HepG2 (cell line): ENCODE results near the gene WRAP73. TPM values are rescaled to one million over a fixed set of nuclear protein-coding genes. Genes with fewer than 3 reads are reported as not detected.

Source experiments
- ATAC-seq: fragments of 200-7000 bp; cut with Tn5 transposase; 3 replicates; pipeline ENCODE4 v1.9.1; 2020; ENCODE audit warnings: mild to moderate bottlenecking, moderate library complexity
- BruUV-seq: library from RNA; stranded (reverse); fragments of 400-500 nt; replicated peaks from 2 replicates; lab custom pipeline; 2021; lab: Mats Ljungman, UMichigan
- CTCF ChIA-PET: fragments of 300-600 bp; formaldehyde crosslinking; extraction: SDS; loops from one replicate; lab custom pipeline; 2021; ENCODE audit warnings: low total read pairs, inconsistent platforms, low intra/inter-chr PET ratio; lab: Yijun Ruan, JAX
- POLR2A ChIA-PET: fragments of 350-600 bp; sonication (Branson Sonifier 250); formaldehyde crosslinking; loops from one replicate; lab custom pipeline; 2020; ENCODE audit warnings: antibody characterized with exemption, inconsistent platforms; lab: Yijun Ruan, JAX
- DNase-seq: peaks from one replicate; pipeline ENCODE4 v3.0.0-alpha.2; 2015; ENCODE audit warnings: low spot score
- FAIRE-seq: peaks from 3 replicates; lab custom pipeline; 2011; peaks lifted over from hg19 to GRCh38; lab: Jason Lieb, UNC
- H2AFZ ChIP-seq: one replicate; pipeline ENCODE4 v1.6.1; 2011; ENCODE audit warnings: low read length, inconsistent platforms
- H3K27ac ChIP-seq: fragments of 300-600 bp; 3 replicates; pipeline ENCODE4 v1.8.0; 2011; ENCODE audit warnings: mixed run types, mild to moderate bottlenecking, mixed read lengths, low read length, inconsistent platforms; ENCODE audit not compliant: insufficient read depth; ENCODE audit errors: extremely low read length
- H3K27me3 ChIP-seq, 2 experiments: fragments of 200-600 bp in 1 of 2; 2 replicates in 1 of 2; 3 replicates in 1 of 2; pipeline versions ENCODE4 v1.6.0 to v1.8.0; 2011; ENCODE audit warnings: low read length in 2 of 2, mild to moderate bottlenecking in 2 of 2, moderate library complexity in 2 of 2, inconsistent platforms in 1 of 2; ENCODE audit not compliant: insufficient read depth in 2 of 2, control insufficient read depth in 1 of 2
- H3K36me3 ChIP-seq, 2 experiments: fragments of 200-600 bp in 1 of 2; replicated peaks in 1 of 2; 2 replicates in 1 of 2; 3 replicates in 1 of 2; pipeline versions ENCODE4 v1.5.1 to v1.8.0; 2011; ENCODE audit warnings: low read length in 2 of 2, inconsistent platforms in 1 of 2; ENCODE audit not compliant: insufficient read depth in 2 of 2, control insufficient read depth in 1 of 2
- H3K4me1 ChIP-seq: 2 replicates; pipeline ENCODE4 v1.5.1; 2012; ENCODE audit warnings: low read length, inconsistent platforms; ENCODE audit not compliant: insufficient read depth
- H3K4me2 ChIP-seq: 2 replicates; pipeline ENCODE4 v1.6.0; 2011; ENCODE audit warnings: low read depth, low read length, inconsistent platforms
- H3K4me3 ChIP-seq, 3 experiments: fragments of 200-600 bp in 1 of 3; sonication (generic), shearing (Covaris generic) in 1 of 3; replicated peaks in 1 of 3; 2 replicates each; pipeline ENCODE4 v1.5.1; 2011 to 2016; ENCODE audit warnings: low read length in 3 of 3, inconsistent platforms in 2 of 3, low read depth in 2 of 3, mild to moderate bottlenecking in 2 of 3, control low read depth in 1 of 3, mixed read lengths in 1 of 3; ENCODE audit not compliant: insufficient read depth in 1 of 3
- H3K79me2 ChIP-seq: one replicate; pipeline ENCODE4 v1.6.1; 2011; ENCODE audit warnings: low read length, inconsistent platforms; ENCODE audit not compliant: insufficient read depth
- H3K9ac ChIP-seq: 2 replicates; pipeline ENCODE4 v1.6.0; 2011; ENCODE audit warnings: mild to moderate bottlenecking, low read depth, low read length, inconsistent platforms; ENCODE audit not compliant: insufficient read depth
- H3K9me3 ChIP-seq: 2 replicates; pipeline ENCODE4 v1.5.1; 2012; ENCODE audit warnings: mild to moderate bottlenecking, low read length
- H4K20me1 ChIP-seq: 2 replicates; pipeline ENCODE4 v1.6.0; 2011; ENCODE audit warnings: inconsistent platforms, mild to moderate bottlenecking, low read length, moderate library complexity; ENCODE audit not compliant: insufficient read depth
- HOXD1 ChIP-seq: sonication (generic); formaldehyde crosslinking; IDR thresholded peaks from 2 replicates; pipeline ENCODE4 v1.5.0; 2020; ENCODE audit warnings: missing genetic modification reagents
- NFE2L1 ChIP-seq: sonication (generic); formaldehyde crosslinking; IDR thresholded peaks from 2 replicates; pipeline ENCODE4 v1.4.0; 2020; ENCODE audit warnings: missing genetic modification reagents, mild to moderate bottlenecking, borderline replicate concordance
- ZNF225 ChIP-seq: sonication (generic); formaldehyde crosslinking; IDR thresholded peaks from 2 replicates; pipeline ENCODE4 v1.4.0; 2020; ENCODE audit warnings: mild to moderate bottlenecking, missing genetic modification reagents
- WGBS: methylation state at CpG from one replicate; pipeline ENCODE4 v1.1.6; 2017; ENCODE audit warnings: low lambda C conversion rate; 5-methylcytosine and 5-hydroxymethylcytosine counted together
- in situ Hi-C: cut with HindIII; loops from 2 replicates; pipeline ENCODE4 v1.10.0; 2017; ENCODE audit warnings: low pct_unique_long_range_greater_than_20kb; ENCODE audit not compliant: extremely low pct_ligation_motif_present
- intact Hi-C: fragments of 100-400 bp; cut with micrococcal nuclease; formaldehyde crosslinking; loops from one replicate; pipeline ENCODE4 v1.10.0; 2022; ENCODE audit not compliant: unreplicated experiment
- polyA plus RNA-seq, 8 experiments: library from polyadenylated mRNA; depleted of rRNA in 3 of 8; stranded (reverse) in 7 of 8; unstranded in 1 of 8; fragments of >200 nt; fragmentation: Illumina TruSeq in 4 of 8; extraction: Trizol in 4 of 8; gene quantifications; 2 replicates each; pipeline versions ENCODE4 v1.2.1 to v1.2.3, GENCODE V29; 2011 to 2016; ENCODE audit warnings: low read depth in 4 of 8, missing spikeins in 1 of 8, mixed read lengths in 1 of 8; ENCODE audit not compliant: insufficient read depth in 1 of 8
- total RNA-seq, 5 experiments: library from RNA; depleted of rRNA; stranded (reverse); fragments of >200 nt; fragmentation: Illumina TruSeq; extraction: Trizol; gene quantifications; 2 replicates each; pipeline ENCODE4 v1.2.3, GENCODE V29; 2016; ENCODE audit warnings: low read depth in 1 of 5
- TF ChIP-seq, protein P1 (sequence below): sonication (generic); formaldehyde crosslinking; IDR thresholded peaks from 2 replicates; pipeline ENCODE4 v1.5.1; 2020; ENCODE audit warnings: missing genetic modification reagents, mild to moderate bottlenecking, borderline replicate concordance
- TF ChIP-seq, protein P2 (sequence below): sonication (generic); formaldehyde crosslinking; IDR thresholded peaks from 2 replicates; pipeline ENCODE4 v1.5.0; 2020; ENCODE audit warnings: missing genetic modification reagents

Gene WRAP73
- total and polyA plus RNA-seq, 2 of the 13 experiments (the other 11 are each of a cell fraction or from before 2014, with no cell fraction given) = 18.1 to 40.4 TPM

DNA sequence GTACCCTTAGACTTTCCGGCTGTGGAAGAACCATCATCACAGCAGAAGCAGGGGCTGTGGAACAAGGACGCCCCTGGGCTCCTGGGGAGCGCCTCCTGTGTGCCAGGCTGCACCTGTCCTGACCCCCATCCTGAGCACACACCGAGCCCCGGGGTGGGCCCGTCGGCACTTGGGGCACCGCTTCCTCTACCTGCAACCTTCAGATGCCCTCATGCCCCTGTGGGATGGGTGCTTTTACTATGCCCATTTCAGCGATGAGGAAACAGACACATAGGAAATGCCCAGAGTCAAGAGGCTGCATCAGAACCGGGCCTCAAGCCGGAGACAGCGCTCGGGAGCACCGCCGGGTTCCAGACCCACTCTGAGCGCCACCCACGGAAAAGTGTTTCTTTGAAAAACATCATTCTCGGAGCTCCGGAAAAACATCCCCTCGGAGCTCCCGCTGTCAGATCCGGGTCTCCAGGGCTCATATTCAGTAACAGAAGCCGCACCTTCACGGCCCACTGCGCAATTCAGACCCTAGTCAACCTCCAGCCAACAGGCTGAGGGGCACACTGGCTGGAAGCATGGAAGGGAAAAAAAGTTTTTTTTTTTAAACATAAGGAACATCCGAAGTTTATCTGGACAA lies 17.1 kb downstream of the WRAP73 start (continued):
- no peak for TF ChIP-seq NFE2L1 (CRISPR knock-in tag)
- TF ChIP-seq, protein P1, sequence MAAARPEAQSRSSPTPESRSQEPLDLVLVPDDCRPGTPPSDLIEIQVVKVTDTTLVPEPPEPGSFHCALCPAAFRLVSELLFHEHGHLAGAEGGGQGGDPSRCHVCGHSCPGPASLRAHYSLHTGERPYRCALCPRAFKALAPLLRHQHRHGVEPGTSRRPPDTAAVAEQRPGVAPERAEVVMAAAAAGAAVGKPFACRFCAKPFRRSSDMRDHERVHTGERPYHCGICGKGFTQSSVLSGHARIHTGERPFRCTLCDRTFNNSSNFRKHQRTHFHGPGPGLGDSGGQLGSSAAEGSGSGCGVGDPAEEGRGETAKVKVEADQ (CRISPR knock-in tag) = no peak
- no peak for TF ChIP-seq ZNF225 (CRISPR knock-in tag)
- TF ChIP-seq, protein P2, sequence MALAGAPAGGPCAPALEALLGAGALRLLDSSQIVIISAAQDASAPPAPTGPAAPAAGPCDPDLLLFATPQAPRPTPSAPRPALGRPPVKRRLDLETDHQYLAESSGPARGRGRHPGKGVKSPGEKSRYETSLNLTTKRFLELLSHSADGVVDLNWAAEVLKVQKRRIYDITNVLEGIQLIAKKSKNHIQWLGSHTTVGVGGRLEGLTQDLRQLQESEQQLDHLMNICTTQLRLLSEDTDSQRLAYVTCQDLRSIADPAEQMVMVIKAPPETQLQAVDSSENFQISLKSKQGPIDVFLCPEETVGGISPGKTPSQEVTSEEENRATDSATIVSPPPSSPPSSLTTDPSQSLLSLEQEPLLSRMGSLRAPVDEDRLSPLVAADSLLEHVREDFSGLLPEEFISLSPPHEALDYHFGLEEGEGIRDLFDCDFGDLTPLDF = no peak

DNA sequence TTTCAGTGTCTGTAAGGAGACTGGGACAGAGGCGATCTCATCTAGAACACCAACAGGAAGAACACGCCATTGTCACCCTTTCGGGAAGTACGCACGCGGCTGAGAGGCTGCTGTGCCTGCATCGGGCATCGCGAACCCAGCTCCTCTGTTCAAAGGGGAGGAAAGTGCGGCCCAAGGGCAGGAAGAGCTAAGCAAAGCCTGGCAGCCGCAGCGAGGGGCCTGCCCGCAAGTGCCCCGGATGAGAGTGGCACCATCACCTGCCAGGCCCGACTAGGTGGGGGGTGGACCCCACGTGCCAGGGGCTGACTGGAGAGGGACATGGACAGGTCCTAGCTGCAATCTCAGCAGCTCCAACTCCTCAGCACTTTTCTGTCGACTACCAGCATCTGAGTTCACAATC lies 17.6 kb downstream of the WRAP73 start:
- H4K20me1 ChIP-seq = no peaks in the 10 kb centered on the region
- no peak overlapping the region for H3K27ac ChIP-seq
- DNase-seq (no peak), ATAC-seq (no peak), FAIRE-seq (no peak)
- no peak overlapping the region for H3K4me3 ChIP-seq
- H3K4me2 ChIP-seq = no peak overlapping the region
- no peaks in the 10 kb centered on the region for H3K4me1 ChIP-seq
- no peak for TF ChIP-seq HOXD1 (CRISPR knock-in tag)
- WGBS = 96% methylated on average over 12 of the region's 17 CpGs
- no peaks in the 10 kb centered on the region for H3K27me3 ChIP-seq
- no peaks in the 10 kb centered on the region for H3K9me3 ChIP-seq
- in situ Hi-C loops (no loop called here), intact Hi-C loops (no loop called here)
- no peak overlapping the region for H2AFZ ChIP-seq
- POLR2A ChIA-PET = no interaction called here
- no peak overlapping the region for H3K9ac ChIP-seq
- no peaks in the 10 kb centered on the region for H3K79me2 ChIP-seq
- CTCF ChIA-PET = no interaction called here
- BruUV-seq = no TSS peak
- peaks cover 31 to 67% of the 10 kb centered on the region in 2 experiments; a peak in 4 of 5 replicates for H3K36me3 ChIP-seq
